GM18526 (cell line): ENCODE data around the gene ZNRF2.

Experiments
- POLR2A ChIP-seq: IDR thresholded peaks from 3 replicates; pipeline ENCODE4 v1.6.1; 2011; ENCODE audit not compliant: insufficient read length; ENCODE audit errors: extremely low read depth

The ZNRF2 gene

GRCh38 chr7:30331338-30331737 lies 46.9 kb downstream of the ZNRF2 start:
- TF ChIP-seq POLR2A, result no peak

GRCh38 chr7:30332549-30332948 lies 48.2 kb downstream of the ZNRF2 start:
- no peak for TF ChIP-seq POLR2A

GRCh38 chr7:30335763-30336487 lies 51.5 kb downstream of the ZNRF2 start:
- TF ChIP-seq POLR2A, result no peak

GRCh38 chr7:30344513-30344912 lies 60.1 kb downstream of the ZNRF2 start:
- no peak for TF ChIP-seq POLR2A

GRCh38 chr7:30347226-30348082 lies 63.1 kb downstream of the ZNRF2 start:
- no peak for TF ChIP-seq POLR2A

GRCh38 chr7:30348083-30348560 lies 63.7 kb downstream of the ZNRF2 start:
- no peak for TF ChIP-seq POLR2A

- no peak for TF ChIP-seq POLR2A
Observed at GRCh38 chr7:30349170-30349569, 64.8 kb downstream of the ZNRF2 start.

GRCh38 chr7:30349816-30350215 lies 65.4 kb downstream of the ZNRF2 start:
- TF ChIP-seq POLR2A, result no peak

GRCh38 chr7:30351286-30351685 lies 66.9 kb downstream of the ZNRF2 start:
- TF ChIP-seq POLR2A, result no peak

GRCh38 chr7:30351724-30352123 lies 67.3 kb downstream of the ZNRF2 start:
- TF ChIP-seq POLR2A, result no peak

- TF ChIP-seq POLR2A, result no peak
Observed at GRCh38 chr7:30352169-30352568, 67.8 kb downstream of the ZNRF2 start.

GRCh38 chr7:30353532-30353931 lies 69.1 kb downstream of the ZNRF2 start:
- TF ChIP-seq POLR2A, result no peak

- TF ChIP-seq POLR2A, result no peak
Observed at GRCh38 chr7:30353932-30354607, 69.7 kb downstream of the ZNRF2 start.

GRCh38 chr7:30354791-30355190 lies 70.4 kb downstream of the ZNRF2 start:
- TF ChIP-seq POLR2A, result no peak

GRCh38 chr7:30359957-30360356 lies 75.6 kb downstream of the ZNRF2 start:
- TF ChIP-seq POLR2A, result no peak
